HG02678 (cell line): ENCODE data around the gene MAPKAPK3.
A peak's percentile ranks its signal among the peaks of the same experiment; 100 is the strongest.

Experiments used
- ATAC-seq: cut with Tn5 transposase; IDR thresholded peaks from one replicate; pipeline ENCODE4 v1.9.1; 2021; ENCODE audit warnings: mild to moderate bottlenecking, moderate library complexity; ENCODE audit not compliant: unreplicated experiment

Gene MAPKAPK3

GRCh38 chr3:50617096-50617791 is at the start of gene MAPKAPK3:
Gene MAPKAPK3, plus strand, starts transcription at chr3:50617151. Its CDS starts 415 bp downstream, at chr3:50617566.
- peak; percentile 6 for ATAC-seq

- peak; percentile 80 for ATAC-seq
These were observed 49.4 kb upstream of the MAPKAPK3 start, which contains the start of gene C3orf18 for GRCh38 chr3:50567386-50568167. Gene C3orf18, minus strand, starts transcription at chr3:50567747. Its CDS starts 2,048 bp downstream, at chr3:50565699.

- ATAC-seq, result peak; percentile 64
These were observed 47.8 kb upstream of the MAPKAPK3 start, which contains the start of gene HEMK1 for GRCh38 chr3:50568947-50569749. Gene HEMK1, plus strand, starts transcription at chr3:50569522. Its CDS starts 1,583 bp downstream, at chr3:50571105.

GRCh38 chr3:50570508-50571279 is 46.3 kb upstream of the MAPKAPK3 start:
- no peak for ATAC-seq

- ATAC-seq, result no peak
These were observed 45.5 kb upstream of the MAPKAPK3 start for GRCh38 chr3:50571486-50571885.

GRCh38 chr3:50572158-50572557 is 44.8 kb upstream of the MAPKAPK3 start:
- ATAC-seq, result peak; percentile 18

- ATAC-seq, result no peak
These were observed 44.1 kb upstream of the MAPKAPK3 start for GRCh38 chr3:50572801-50573371.

GRCh38 chr3:50573566-50574443 is 43.1 kb upstream of the MAPKAPK3 start:
- ATAC-seq, result no peak

GRCh38 chr3:50574444-50574831 is 42.5 kb upstream of the MAPKAPK3 start:
- no peak for ATAC-seq

- ATAC-seq, result no peak
These were observed 41.6 kb upstream of the MAPKAPK3 start for GRCh38 chr3:50575372-50575771.

- no peak for ATAC-seq
These were observed 39.6 kb upstream of the MAPKAPK3 start for GRCh38 chr3:50577348-50577747.

GRCh38 chr3:50580683-50581458 is 36.1 kb upstream of the MAPKAPK3 start:
- ATAC-seq, result no peak

GRCh38 chr3:50581459-50581842 is 35.5 kb upstream of the MAPKAPK3 start:
- no peak for ATAC-seq

GRCh38 chr3:50582083-50582482 is 34.9 kb upstream of the MAPKAPK3 start:
- no peak for ATAC-seq

- ATAC-seq, result no peak
These were observed 33.1 kb upstream of the MAPKAPK3 start for GRCh38 chr3:50583897-50584296.

- no peak for ATAC-seq
These were observed 32.6 kb upstream of the MAPKAPK3 start for GRCh38 chr3:50584391-50584790.

- no peak for ATAC-seq
These were observed 30.8 kb upstream of the MAPKAPK3 start for GRCh38 chr3:50585919-50586762.

- no peak for ATAC-seq
These were observed 30.2 kb upstream of the MAPKAPK3 start for GRCh38 chr3:50586763-50587070.
